ENCODE results near the gene MLLT1.

- no peak for TF ChIP-seq EZH2 (IDR thresholded peaks at IDR 0.05)
- no peak for TF ChIP-seq POLR2AphosphoS5 (IDR thresholded peaks at IDR 0.05; ENCODE audit: borderline replicate concordance, low read depth, low read length)
Observed at GRCh38 chr19:6313398-6313969, 33.7 kb upstream of the MLLT1 start.

Data from SK-N-MC (cell line).